Mucosa of descending colon (tissue), 3 donors: ENCODE measurements around the gene GALNT9. TPM values are rescaled to one million over a fixed set of nuclear protein-coding genes. Genes with fewer than 3 reads are reported as not detected.

Source experiments
- ATAC-seq: fragments of 200-7000 bp; cut with Tn5 transposase; one replicate; pipeline ENCODE4 v1.9.1; 2020; ENCODE audit warnings: mild to moderate bottlenecking, moderate library complexity
- DNase-seq, 3 donors: peaks; one replicate each; pipeline ENCODE4 v3.0.0-alpha.2; 2020
- H3K36me3 ChIP-seq: fragments of 200-600 bp; one replicate; pipeline ENCODE4 v1.8.0; 2021; ENCODE audit warnings: low read depth, mild to moderate bottlenecking
- H3K4me1 ChIP-seq: fragments of 200-600 bp; one replicate; pipeline ENCODE4 v1.8.0; 2021; ENCODE audit warnings: low read depth, mild to moderate bottlenecking
- H3K4me3 ChIP-seq: fragments of 200-600 bp; one replicate; pipeline ENCODE4 v1.8.0; 2021; ENCODE audit warnings: mild to moderate bottlenecking
- H3K9me3 ChIP-seq: fragments of 200-600 bp; one replicate; pipeline ENCODE4 v1.8.0; 2021; ENCODE audit warnings: mild to moderate bottlenecking
- intact Hi-C, 2 donors: fragments of 100-400 bp; cut with DNase I in 1 of 2; cut with micrococcal nuclease in 1 of 2; formaldehyde crosslinking; loops; one replicate each; pipeline versions ENCODE4 v1.11.0 to v1.11.1; 2022; cut with DNase I, micrococcal nuclease
- total RNA-seq, 3 donors: library from RNA; stranded (reverse); fragmentation: NEBNext Ultra II Directional in 2 of 3; extraction: Animal tissue kit (Norgen Biotek cat#: 25700) in 2 of 3; gene quantifications; one replicate each; pipeline versions ENCODE4 v1.2.1 to v1.2.4, GENCODE V29; 2021 to 2023
- TF ChIP-seq, protein P1 (sequence below): fragments of 200-600 bp; IDR thresholded peaks from one replicate; pipeline ENCODE4 v1.8.0; 2022; ENCODE audit warnings: antibody characterized with exemption, mild to moderate bottlenecking
- donor health status: DM: no; HTN: no; CAD: no; lungs with moderate emphysema.
- donor health status: DM: no; HTN: no; CAD: no.
- donor health status: DM: no; HTN: yes; CAD: no.

GALNT9 gene
- total RNA-seq, 3 donors from 2014 or later: 0.43 to 3.7 TPM; not detected in 1

DNA sequence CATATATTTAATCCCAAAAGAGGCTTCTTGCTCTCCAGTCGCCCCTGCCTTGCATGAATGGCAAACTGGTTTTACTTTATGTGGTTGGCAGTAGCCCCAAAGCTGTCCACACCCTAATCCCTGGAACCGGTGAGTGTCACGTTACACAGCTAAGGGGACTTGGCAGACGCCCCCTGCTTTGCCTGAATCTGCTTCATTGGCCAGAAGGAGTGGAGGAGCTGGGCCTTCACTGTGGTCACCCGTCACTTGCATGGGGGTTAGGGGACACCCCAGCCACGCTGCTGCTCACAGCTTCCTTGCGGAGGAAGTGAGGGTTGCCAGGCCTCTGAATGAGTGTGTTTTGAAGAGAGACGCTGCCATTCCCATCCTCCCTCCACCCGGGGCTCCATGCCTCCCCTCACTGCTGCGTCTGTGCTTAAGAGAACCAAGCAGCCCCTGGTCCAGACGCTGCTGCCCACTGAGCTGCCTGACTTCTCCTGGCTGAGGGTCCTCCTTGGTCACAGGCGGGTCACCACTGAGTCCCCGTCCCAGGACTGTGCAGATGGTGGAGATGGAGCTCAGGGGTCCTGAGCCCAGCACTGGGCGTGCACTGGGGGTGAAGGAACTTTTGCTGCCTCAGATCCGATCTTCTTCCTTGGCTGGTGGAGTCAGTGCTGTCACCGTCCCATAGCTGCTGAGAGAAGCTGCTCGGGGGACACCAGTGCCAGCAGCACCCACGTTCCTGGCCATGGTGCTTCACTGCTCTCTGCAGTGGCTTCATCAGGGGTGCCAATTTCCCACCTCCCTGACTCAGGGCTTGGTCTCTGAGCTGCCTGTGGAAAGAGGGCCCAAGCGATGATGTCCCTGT lies 39.8 kb downstream of the GALNT9 start:
- intact Hi-C loops: no loop called here
- TF ChIP-seq, protein P1, sequence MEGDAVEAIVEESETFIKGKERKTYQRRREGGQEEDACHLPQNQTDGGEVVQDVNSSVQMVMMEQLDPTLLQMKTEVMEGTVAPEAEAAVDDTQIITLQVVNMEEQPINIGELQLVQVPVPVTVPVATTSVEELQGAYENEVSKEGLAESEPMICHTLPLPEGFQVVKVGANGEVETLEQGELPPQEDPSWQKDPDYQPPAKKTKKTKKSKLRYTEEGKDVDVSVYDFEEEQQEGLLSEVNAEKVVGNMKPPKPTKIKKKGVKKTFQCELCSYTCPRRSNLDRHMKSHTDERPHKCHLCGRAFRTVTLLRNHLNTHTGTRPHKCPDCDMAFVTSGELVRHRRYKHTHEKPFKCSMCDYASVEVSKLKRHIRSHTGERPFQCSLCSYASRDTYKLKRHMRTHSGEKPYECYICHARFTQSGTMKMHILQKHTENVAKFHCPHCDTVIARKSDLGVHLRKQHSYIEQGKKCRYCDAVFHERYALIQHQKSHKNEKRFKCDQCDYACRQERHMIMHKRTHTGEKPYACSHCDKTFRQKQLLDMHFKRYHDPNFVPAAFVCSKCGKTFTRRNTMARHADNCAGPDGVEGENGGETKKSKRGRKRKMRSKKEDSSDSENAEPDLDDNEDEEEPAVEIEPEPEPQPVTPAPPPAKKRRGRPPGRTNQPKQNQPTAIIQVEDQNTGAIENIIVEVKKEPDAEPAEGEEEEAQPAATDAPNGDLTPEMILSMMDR: no peak
- no peak for ATAC-seq
- DNase-seq: peak in 1 of 3 donors; percentile 31
- H3K4me1 ChIP-seq: no peaks in the 10 kb centered on the region
- no peaks in the 10 kb centered on the region for H3K9me3 ChIP-seq
- H3K4me3 ChIP-seq: no peak overlapping the region
- no peaks in the 10 kb centered on the region for H3K36me3 ChIP-seq

DNA sequence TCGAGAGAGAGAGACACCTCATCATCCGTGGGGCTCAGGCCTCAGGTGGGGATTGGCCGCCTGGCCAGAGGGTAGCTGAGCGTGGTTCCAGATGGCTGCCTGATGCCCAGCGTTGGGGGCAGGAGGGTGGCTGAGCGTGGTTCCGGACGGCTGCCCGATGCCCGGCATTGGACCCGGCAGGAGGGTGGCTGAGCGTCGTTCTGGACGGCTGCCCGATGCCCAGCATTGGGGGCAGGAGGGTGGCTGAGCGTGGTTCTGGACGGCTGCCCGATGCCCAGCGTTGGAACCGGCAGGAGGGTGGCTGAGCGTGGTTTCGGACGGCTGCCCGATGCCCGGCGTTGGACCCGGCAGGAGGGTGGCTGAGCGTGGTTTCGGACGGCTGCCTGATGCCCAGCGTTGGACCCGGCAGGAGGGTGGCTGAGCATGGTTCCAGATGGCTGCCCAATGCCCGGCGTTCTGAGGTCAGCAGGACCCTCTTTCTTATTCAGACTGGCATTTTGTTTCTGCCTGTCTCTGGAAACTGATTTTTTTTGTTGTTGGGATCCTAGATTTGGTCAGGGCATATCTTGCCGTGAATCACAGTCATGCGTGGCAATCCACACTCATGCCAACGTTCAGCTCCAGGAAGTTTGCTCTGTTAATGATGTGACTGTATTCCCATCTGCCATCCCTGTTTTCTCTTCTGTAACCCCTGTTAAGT lies 40.7 kb downstream of the GALNT9 start:
- peak in 1 of 3 donors; percentile 33 for DNase-seq
- Histone ChIP-seq H3K9me3 (no peaks in the 10 kb centered on the region), H3K36me3 (no peaks in the 10 kb centered on the region), H3K4me3 (no peak overlapping the region), H3K4me1 (no peaks in the 10 kb centered on the region)
- no peak for ATAC-seq
- intact Hi-C loops: no loop called here
- TF ChIP-seq, protein P1: no peak

GRCh38 chr12:132287391-132288238 lies 41.8 kb downstream of the GALNT9 start:
- ATAC-seq (no peak), DNase-seq (peak in 1 of 3 donors; percentile 39)
- Histone ChIP-seq H3K4me1 (no peaks in the 10 kb centered on the region), H3K36me3 (no peaks in the 10 kb centered on the region), H3K9me3 (no peaks in the 10 kb centered on the region), H3K4me3 (no peak overlapping the region)
- intact Hi-C loops: no loop called here
- TF ChIP-seq, protein P1: no peak

DNA sequence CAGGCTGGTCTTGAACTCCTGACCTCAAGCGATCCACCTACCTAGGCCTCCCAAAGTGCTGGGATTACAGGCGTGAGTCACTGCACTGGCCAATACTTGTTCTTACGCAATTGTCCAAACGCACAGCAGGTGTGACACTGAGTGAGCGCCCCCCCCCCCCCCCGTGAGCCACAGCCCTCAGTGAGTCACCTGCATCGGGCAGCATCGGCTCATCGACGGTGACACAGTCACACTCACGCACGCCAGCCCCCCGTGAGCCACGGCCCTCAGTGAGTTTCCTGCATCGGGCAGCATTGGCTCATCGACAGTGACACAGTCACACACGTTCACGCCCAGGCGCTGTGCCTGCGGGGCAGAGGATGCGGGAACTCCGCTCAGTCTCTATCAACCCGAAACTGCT lies 42.5 kb downstream of the GALNT9 start:
- intact Hi-C loops: no loop called here
- H3K4me1 ChIP-seq: no peaks in the 10 kb centered on the region
- no peak overlapping the region for H3K4me3 ChIP-seq
- DNase-seq (peak in 1 of 3 donors; percentile 43), ATAC-seq (no peak)
- TF ChIP-seq, protein P1: no peak
- H3K9me3 ChIP-seq: no peaks in the 10 kb centered on the region
- no peaks in the 10 kb centered on the region for H3K36me3 ChIP-seq

DNA sequence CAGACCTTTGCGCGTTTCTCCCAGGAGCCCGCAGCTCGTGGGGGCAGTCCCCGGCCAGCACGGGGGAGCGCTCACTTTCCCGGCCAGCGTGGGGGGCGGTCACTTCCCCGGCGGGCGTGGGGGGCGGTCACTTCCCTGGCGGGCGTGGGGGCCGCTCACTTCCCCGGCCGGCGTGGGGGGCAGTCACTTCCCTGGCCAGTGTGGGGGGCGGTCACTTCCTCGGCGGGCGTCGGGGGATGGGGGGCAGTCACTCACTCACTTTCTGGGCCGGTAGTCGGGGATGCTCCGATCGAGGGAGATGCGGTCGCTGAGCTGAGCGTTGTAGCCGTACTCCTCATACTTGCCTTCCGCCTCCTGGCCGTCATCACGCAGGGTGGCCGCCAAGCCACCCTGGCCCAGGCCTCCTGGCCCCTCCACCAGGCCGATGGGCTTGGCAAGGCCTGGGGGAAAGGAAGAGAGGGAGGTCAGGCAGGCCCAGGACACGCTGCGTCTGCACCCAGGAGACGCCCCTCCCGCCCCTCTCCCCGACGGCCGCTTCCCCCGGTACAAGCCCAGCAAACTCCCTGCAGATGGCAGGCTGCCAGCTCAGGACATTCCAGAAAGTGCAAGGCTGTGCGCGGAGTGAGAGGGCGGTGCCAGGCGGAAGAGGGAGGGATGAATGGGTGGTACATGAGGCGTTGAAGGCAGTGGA lies 43.3 kb downstream of the GALNT9 start:
- intact Hi-C loops: no loop called here
- DNase-seq (peak; percentile 27 to 62 (median 59)), ATAC-seq (peak; percentile 49)
- H3K9me3 ChIP-seq: no peaks in the 10 kb centered on the region
- TF ChIP-seq, protein P1: no peak
- H3K4me3 ChIP-seq: no peak overlapping the region
- H3K36me3 ChIP-seq: no peaks in the 10 kb centered on the region
- H3K4me1 ChIP-seq: no peaks in the 10 kb centered on the region
